ENCODE measurements around the gene CABP2.
"Not testable (repeated sequence)": the region's sequence is repeated elsewhere in the genome, so short reads cannot be mapped to it uniquely, and the experiment has no call there.

The CABP2 gene

GRCh38 chr11:67493548-67494370 is 29.5 kb downstream of the CABP2 start:
- no peak overlapping the region for H3K4me3 ChIP-seq (ENCODE audit: low read length in 2 of 2)
- H3K9ac ChIP-seq (ENCODE audit: low read length in 2 of 2) = no peak overlapping the region
- H3K36me3 ChIP-seq (ENCODE audit: control insufficient read depth in 2 of 2, insufficient read depth in 2 of 2, low read length in 2 of 2) = peaks cover 0 to 20% of the 10 kb centered on the region in 2 donors

DNA sequence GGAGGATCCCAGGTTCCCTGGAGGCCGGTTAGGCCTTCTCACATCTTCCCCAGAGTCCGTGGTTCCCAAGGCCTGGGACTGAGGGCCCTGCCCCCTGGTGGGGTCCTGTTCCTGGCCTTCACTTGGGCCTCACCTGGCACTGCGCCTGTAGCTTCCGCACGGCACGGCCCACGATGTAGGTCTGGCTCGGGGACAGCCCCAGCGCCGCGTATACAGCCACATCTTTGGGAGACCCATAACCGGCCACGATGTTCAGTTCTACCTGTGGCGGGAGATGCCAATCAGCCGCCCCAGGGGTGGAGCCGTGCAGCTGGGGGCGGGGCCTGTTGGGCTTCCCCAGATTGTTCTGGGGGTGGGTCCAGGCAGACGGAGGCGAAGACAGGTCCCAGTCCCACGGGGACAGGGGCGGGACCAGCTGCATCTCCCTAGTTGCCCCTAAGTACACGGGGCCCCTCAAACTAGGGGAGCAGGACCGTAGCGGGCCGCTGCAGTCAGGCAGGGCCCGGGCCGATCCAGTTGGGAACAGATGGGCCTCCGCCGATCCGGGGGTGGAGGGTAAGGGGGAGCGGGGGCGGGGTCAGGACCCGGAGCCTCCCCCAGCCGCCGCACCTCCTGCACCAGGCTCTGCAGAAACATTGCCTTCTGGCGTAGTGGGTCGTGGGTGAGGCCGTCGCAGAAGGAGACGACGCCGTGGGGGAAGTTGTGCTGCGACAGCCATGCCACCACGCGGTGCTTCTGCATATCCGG is 30.3 kb downstream of the CABP2 start:
- no peak overlapping the region for H3K4me3 ChIP-seq (ENCODE audit: low read length in 2 of 2)
- peaks cover 0 to 21% of the 10 kb centered on the region in 2 donors for H3K36me3 ChIP-seq (ENCODE audit: control insufficient read depth in 2 of 2, insufficient read depth in 2 of 2, low read length in 2 of 2)
- no peak overlapping the region for H3K9ac ChIP-seq (ENCODE audit: low read length in 2 of 2)

More at GRCh38 chr11:67493548-67494370, 29.5 kb downstream of the CABP2 start:
- Histone ChIP-seq H3K27me3 (ENCODE audit: control insufficient read depth in 1 of 2, insufficient read depth in 2 of 2, low read length in 2 of 2) (no peaks in the 10 kb centered on the region), H3K9me3 (ENCODE audit: control insufficient read depth in 2 of 2, low read length in 2 of 2) (no peaks in the 10 kb centered on the region), H3K4me1 (ENCODE audit: control insufficient read depth, insufficient read depth, low read length) (peaks cover 6% of the 10 kb centered on the region), H3K27ac (ENCODE audit: low read length) (no peak overlapping the region)

DNA sequence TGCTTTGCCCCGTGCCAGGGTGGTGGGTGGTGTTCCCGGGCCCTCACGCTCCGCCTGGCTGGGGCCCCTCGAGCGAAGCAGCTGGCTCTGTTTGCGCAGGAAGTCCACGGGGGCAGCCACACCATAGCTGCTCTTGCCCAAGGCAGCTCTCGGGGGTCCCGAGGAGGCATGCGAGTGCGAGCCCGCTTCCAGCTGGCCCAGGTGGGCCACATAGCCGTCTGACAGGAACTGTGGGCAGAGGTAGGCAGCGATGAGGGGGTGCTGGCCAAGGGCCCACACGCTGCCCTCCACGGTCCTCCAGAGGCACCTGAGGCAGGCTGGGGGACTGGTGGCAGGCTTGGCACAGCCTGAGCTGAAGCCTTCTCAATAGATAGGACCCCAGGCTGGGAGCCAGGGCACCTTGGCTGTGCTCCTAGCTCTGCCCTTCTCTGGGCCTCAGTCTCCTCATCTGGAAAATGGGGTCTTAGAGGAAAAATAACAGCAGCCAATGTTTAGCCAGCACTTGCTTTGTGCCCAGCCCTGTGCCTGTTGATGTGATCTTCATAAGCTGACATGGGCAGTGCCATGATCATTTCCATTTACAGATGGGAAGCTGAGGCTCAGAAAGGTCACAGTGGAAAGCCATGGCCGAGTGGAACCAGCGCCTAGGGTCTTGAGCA is 31.0 kb downstream of the CABP2 start:
- peaks cover 6% of the 10 kb centered on the region for H3K4me1 ChIP-seq (ENCODE audit: control insufficient read depth, insufficient read depth, low read length)
- H3K4me3 ChIP-seq (ENCODE audit: low read length in 2 of 2) = no peak overlapping the region
- H3K27ac ChIP-seq (ENCODE audit: low read length) = no peak overlapping the region
- no peaks in the 10 kb centered on the region for H3K27me3 ChIP-seq (ENCODE audit: control insufficient read depth in 1 of 2, insufficient read depth in 2 of 2, low read length in 2 of 2)
- H3K9ac ChIP-seq (ENCODE audit: low read length in 2 of 2) = no peak overlapping the region
- no peaks in the 10 kb centered on the region for H3K9me3 ChIP-seq (ENCODE audit: control insufficient read depth in 2 of 2, low read length in 2 of 2)
- H3K36me3 ChIP-seq (ENCODE audit: control insufficient read depth in 2 of 2, insufficient read depth in 2 of 2, low read length in 2 of 2) = peaks cover 4 to 22% of the 10 kb centered on the region in 2 donors

More for the DNA sequence above, 30.3 kb downstream of the CABP2 start:
- no peaks in the 10 kb centered on the region for H3K27me3 ChIP-seq (ENCODE audit: control insufficient read depth in 1 of 2, insufficient read depth in 2 of 2, low read length in 2 of 2)
- peaks cover 6% of the 10 kb centered on the region for H3K4me1 ChIP-seq (ENCODE audit: control insufficient read depth, insufficient read depth, low read length)
- H3K9me3 ChIP-seq (ENCODE audit: control insufficient read depth in 2 of 2, low read length in 2 of 2) = no peaks in the 10 kb centered on the region
- no peak overlapping the region for H3K27ac ChIP-seq (ENCODE audit: low read length)

DNA sequence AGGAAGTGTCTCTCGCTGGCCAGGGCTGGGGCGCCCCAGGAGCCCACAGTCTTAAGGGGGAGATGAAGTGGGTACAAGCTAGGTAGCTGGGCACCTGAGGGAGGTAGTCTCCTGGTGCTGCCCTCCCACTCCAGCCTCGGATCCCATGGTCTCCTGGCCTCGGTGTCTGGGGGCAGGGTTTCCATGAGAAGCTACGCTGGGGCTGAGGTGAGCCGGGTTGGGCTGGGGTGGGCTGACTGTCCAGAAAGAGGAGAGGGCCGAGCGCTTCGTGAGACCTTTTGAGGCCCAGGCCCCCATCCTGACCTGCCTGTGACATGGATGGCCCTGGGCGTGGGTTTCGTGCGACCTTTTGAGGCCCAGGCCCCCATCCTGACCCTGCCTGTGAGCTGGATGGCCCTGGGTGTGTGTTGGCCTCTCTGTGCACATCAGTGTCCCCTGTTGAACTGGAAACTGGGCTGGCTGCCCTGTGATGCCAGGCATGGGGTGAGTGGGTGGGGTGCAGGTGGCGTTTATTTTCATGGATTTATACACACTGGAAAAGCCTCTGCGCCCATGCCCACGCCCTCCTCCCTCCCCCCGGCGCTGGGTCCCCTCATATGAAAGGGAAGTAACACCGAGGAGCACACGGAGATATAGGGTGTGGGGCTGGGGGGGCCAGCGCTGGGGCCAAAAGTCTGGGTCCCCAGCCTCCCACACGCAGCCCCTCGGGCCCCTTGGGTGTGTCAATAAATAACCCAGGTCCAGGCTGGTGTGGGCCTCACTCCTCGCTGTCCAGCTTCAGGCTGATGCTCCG is 31.8 kb downstream of the CABP2 start:
- peaks cover 4 to 24% of the 10 kb centered on the region in 2 donors for H3K36me3 ChIP-seq (ENCODE audit: control insufficient read depth in 2 of 2, insufficient read depth in 2 of 2, low read length in 2 of 2)

GRCh38 chr11:67490727-67491065 is 32.5 kb downstream of the CABP2 start:
- H3K9me3 ChIP-seq (ENCODE audit: control insufficient read depth in 2 of 2, low read length in 2 of 2) = no peaks in the 10 kb centered on the region
- no peak overlapping the region for H3K4me3 ChIP-seq (ENCODE audit: low read length in 2 of 2)
- H3K4me1 ChIP-seq (ENCODE audit: control insufficient read depth, insufficient read depth, low read length) = peaks cover 6% of the 10 kb centered on the region
- no peak overlapping the region for H3K27ac ChIP-seq (ENCODE audit: low read length)
- no peak overlapping the region for H3K9ac ChIP-seq (ENCODE audit: low read length in 2 of 2)
- no peaks in the 10 kb centered on the region for H3K27me3 ChIP-seq (ENCODE audit: control insufficient read depth in 1 of 2, insufficient read depth in 2 of 2, low read length in 2 of 2)
- H3K36me3 ChIP-seq (ENCODE audit: control insufficient read depth in 2 of 2, insufficient read depth in 2 of 2, low read length in 2 of 2) = peaks cover 4 to 24% of the 10 kb centered on the region in 2 donors

More for the DNA sequence above, 31.8 kb downstream of the CABP2 start:
- Histone ChIP-seq H3K4me1 (ENCODE audit: control insufficient read depth, insufficient read depth, low read length) (peaks cover 6% of the 10 kb centered on the region), H3K27ac (ENCODE audit: low read length) (no peak overlapping the region), H3K27me3 (ENCODE audit: control insufficient read depth in 1 of 2, insufficient read depth in 2 of 2, low read length in 2 of 2) (no peaks in the 10 kb centered on the region), H3K9ac (ENCODE audit: low read length in 2 of 2) (no peak overlapping the region), H3K9me3 (ENCODE audit: control insufficient read depth in 2 of 2, low read length in 2 of 2) (no peaks in the 10 kb centered on the region), H3K4me3 (ENCODE audit: low read length in 2 of 2) (no peak overlapping the region)

- peaks cover 4 to 24% of the 10 kb centered on the region in 2 donors for H3K36me3 ChIP-seq (ENCODE audit: control insufficient read depth in 2 of 2, insufficient read depth in 2 of 2, low read length in 2 of 2)
- no peak overlapping the region for H3K9ac ChIP-seq (ENCODE audit: low read length in 2 of 2)
- H3K4me3 ChIP-seq (ENCODE audit: low read length in 2 of 2) = no peak overlapping the region
- no peaks in the 10 kb centered on the region for H3K9me3 ChIP-seq (ENCODE audit: control insufficient read depth in 2 of 2, low read length in 2 of 2)
- H3K4me1 ChIP-seq (ENCODE audit: control insufficient read depth, insufficient read depth, low read length) = peaks cover 6% of the 10 kb centered on the region
- H3K27me3 ChIP-seq (ENCODE audit: control insufficient read depth in 1 of 2, insufficient read depth in 2 of 2, low read length in 2 of 2) = no peaks in the 10 kb centered on the region
- H3K27ac ChIP-seq (ENCODE audit: low read length) = no peak overlapping the region
Observed at GRCh38 chr11:67489885-67490726, 33.1 kb downstream of the CABP2 start.

DNA sequence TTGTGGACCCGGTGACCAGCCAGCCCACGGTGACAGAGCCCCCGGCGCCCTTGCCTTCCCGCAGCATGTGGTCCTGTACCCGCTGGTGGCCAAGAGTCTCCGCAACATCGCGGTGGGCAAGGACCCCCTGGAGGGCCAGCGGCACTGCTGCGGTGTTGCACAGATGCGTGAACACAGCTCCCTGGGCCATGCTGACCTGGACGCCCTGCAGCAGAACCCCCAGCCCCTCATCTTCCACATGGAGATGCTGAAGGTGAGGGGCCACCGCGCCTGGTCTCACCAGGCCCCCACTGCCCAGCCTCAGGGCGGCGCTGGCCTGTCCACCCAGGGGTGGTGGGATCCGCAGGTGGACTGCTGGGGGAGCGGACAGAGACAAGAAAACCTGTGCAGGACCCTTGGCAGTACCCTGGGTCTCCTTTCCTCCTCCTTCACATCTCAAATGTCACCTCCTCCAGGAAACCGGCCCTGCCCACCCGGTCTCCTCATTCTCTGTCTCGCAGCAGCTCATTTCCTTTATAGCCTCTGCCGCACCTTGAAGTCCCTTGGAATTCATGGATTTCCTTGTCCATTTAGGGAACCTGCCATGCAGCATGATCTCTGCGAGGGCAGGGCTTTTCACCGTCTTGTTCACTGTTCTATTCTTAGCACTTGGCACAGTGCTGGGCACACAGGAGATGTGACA is 33.9 kb downstream of the CABP2 start:
- Histone ChIP-seq H3K27me3 (ENCODE audit: control insufficient read depth in 1 of 2, insufficient read depth in 2 of 2, low read length in 2 of 2) (no peaks in the 10 kb centered on the region), H3K9ac (ENCODE audit: low read length in 2 of 2) (no peak overlapping the region), H3K4me3 (ENCODE audit: low read length in 2 of 2) (no peak overlapping the region), H3K27ac (ENCODE audit: low read length) (no peak overlapping the region), H3K36me3 (ENCODE audit: control insufficient read depth in 2 of 2, insufficient read depth in 2 of 2, low read length in 2 of 2) (peaks cover 4 to 24% of the 10 kb centered on the region in 2 donors), H3K4me1 (ENCODE audit: control insufficient read depth, insufficient read depth, low read length) (peaks cover 10% of the 10 kb centered on the region), H3K9me3 (ENCODE audit: control insufficient read depth in 2 of 2, low read length in 2 of 2) (no peaks in the 10 kb centered on the region)

- peaks cover 4 to 24% of the 10 kb centered on the region in 2 donors for H3K36me3 ChIP-seq (ENCODE audit: control insufficient read depth in 2 of 2, insufficient read depth in 2 of 2, low read length in 2 of 2)
- no peak overlapping the region for H3K9ac ChIP-seq (ENCODE audit: low read length in 2 of 2)
- H3K4me3 ChIP-seq (ENCODE audit: low read length in 2 of 2) = no peak overlapping the region
- H3K9me3 ChIP-seq (ENCODE audit: control insufficient read depth in 2 of 2, low read length in 2 of 2) = no peaks in the 10 kb centered on the region
- H3K27ac ChIP-seq (ENCODE audit: low read length) = no peak overlapping the region
- H3K27me3 ChIP-seq (ENCODE audit: control insufficient read depth in 1 of 2, insufficient read depth in 2 of 2, low read length in 2 of 2) = no peaks in the 10 kb centered on the region
- H3K4me1 ChIP-seq (ENCODE audit: control insufficient read depth, insufficient read depth, low read length) = peaks cover 27% of the 10 kb centered on the region
Observed at GRCh38 chr11:67486481-67487195, 36.6 kb downstream of the CABP2 start.

DNA sequence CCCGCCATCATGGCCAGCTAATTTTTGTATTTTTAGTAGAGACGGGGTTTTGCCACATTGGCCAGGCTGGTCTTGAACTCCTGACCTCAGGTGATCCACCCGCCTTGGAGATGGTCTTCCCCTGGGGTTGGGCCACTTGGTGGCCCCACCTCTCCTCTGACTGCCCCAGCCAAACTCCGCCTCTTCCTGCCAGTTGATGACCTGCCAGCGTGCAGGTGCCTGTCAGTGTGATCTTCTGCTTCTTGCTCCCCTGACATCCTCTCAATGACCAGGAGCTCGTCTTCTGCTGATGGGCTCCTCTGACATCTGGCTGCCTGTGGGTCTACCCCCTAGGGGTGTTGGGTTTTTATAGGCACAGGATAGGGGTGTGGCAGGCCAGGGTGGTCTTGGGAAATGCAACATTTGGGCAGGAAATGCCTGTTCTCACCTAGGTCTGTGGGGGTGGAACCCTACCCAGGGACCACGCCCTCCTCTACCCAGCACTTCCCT is 37.3 kb downstream of the CABP2 start:
- Histone ChIP-seq H3K36me3 (ENCODE audit: control insufficient read depth in 2 of 2, insufficient read depth in 2 of 2, low read length in 2 of 2) (peaks cover 4 to 19% of the 10 kb centered on the region in 2 donors), H3K4me1 (ENCODE audit: control insufficient read depth, insufficient read depth, low read length) (peaks cover 21% of the 10 kb centered on the region)
- H3K4me3 ChIP-seq (ENCODE audit: low read length in 2 of 2); H3K9ac ChIP-seq (ENCODE audit: low read length in 2 of 2); H3K27me3 ChIP-seq (ENCODE audit: control insufficient read depth in 1 of 2, insufficient read depth in 2 of 2, low read length in 2 of 2); H3K9me3 ChIP-seq (ENCODE audit: control insufficient read depth in 2 of 2, low read length in 2 of 2); H3K27ac ChIP-seq (ENCODE audit: low read length): not testable (repeated sequence)
